ENCODE data around the gene ACAA2. TPM values are rescaled to one million over a fixed set of nuclear protein-coding genes. Genes with fewer than 3 reads are reported as not detected.
A peak's percentile ranks its signal among the peaks of the same experiment; 100 is the strongest.

The ACAA2 gene
- total and polyA plus RNA-seq, 2 of the 8 experiments (the other 6 are each of a cell fraction or from before 2014, with no cell fraction given): 63.4 to 151 TPM

DNA sequence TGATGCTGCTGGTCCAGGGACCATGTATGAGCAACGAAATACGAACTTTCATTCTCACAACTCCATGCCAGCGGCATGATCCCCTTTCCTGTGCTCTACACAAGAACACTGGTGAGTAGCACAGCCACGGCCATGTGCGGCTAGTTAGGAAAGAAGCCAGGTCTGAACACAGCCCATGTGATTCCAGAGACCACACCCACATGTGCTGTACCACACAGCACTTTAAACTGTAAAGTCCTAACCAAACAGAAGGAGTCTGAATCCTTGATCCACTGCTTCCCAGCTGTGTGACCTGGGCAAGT, 33.0 kb upstream of the ACAA2 start:
- no peak overlapping the region for H2AK5ac ChIP-seq (ENCODE audit: low read depth, low read length)
- peak overlapping the region; percentile 16 for H2BK120ac ChIP-seq (replicated peaks; ENCODE audit: low read depth, low read length)
- no peak overlapping the region for H3K23ac ChIP-seq (ENCODE audit: insufficient read length)
- H3K4me1 ChIP-seq (replicated peaks in 1 of 4; ENCODE audit: control insufficient read depth in 3 of 4, insufficient read depth in 4 of 4, low read length in 3 of 4): peaks cover 0 to 25% (median 9%) of the 10 kb centered on the region in 4 experiments; a peak in 5 of 7 replicates
- H2BK20ac ChIP-seq (ENCODE audit: low read length): no peak overlapping the region
- H4K91ac ChIP-seq (replicated peaks; ENCODE audit: insufficient read length, low read length): peak overlapping the region; percentile 50
- H4K5ac ChIP-seq (ENCODE audit: insufficient read length, low read depth, low read length): no peak overlapping the region
- POLR2A ChIA-PET (ENCODE audit: partially characterized antibody): interaction anchor here (1.0 to 1.6 kb wide), 3 partner anchors 9 to 355 kb away, joined by 3 to 4 read pairs (median 3); partner anchors contain the start of gene ACAA2
- no peak overlapping the region for H3K4me2 ChIP-seq (ENCODE audit: insufficient read depth in 1 of 2, low read depth in 2 of 2, low read length in 2 of 2)
- H3K27ac ChIP-seq (ENCODE audit: low read depth, low read length): no peak overlapping the region
- H3K4me3 ChIP-seq (ENCODE audit: extremely low read depth in 1 of 4, insufficient read depth in 2 of 4, low read depth in 3 of 4, low read length in 4 of 4): no peak overlapping the region
- no peaks in the 10 kb centered on the region for H3K27me3 ChIP-seq (replicated peaks in 1 of 4; ENCODE audit: control insufficient read depth in 3 of 4, extremely low read depth in 1 of 4, insufficient read depth in 3 of 4, low read length in 3 of 4)
- peaks cover 0 to 2% of the 10 kb centered on the region in 2 experiments for H4K20me1 ChIP-seq (replicated peaks in 1 of 2; ENCODE audit: control insufficient read depth in 1 of 2, insufficient read depth in 2 of 2, low read length in 2 of 2)
- no peak overlapping the region for H3K9ac ChIP-seq (replicated peaks in 1 of 4; ENCODE audit: extremely low read depth in 1 of 4, low read depth in 3 of 4, low read length in 3 of 4)
- TF ChIP-seq, protein P1, sequence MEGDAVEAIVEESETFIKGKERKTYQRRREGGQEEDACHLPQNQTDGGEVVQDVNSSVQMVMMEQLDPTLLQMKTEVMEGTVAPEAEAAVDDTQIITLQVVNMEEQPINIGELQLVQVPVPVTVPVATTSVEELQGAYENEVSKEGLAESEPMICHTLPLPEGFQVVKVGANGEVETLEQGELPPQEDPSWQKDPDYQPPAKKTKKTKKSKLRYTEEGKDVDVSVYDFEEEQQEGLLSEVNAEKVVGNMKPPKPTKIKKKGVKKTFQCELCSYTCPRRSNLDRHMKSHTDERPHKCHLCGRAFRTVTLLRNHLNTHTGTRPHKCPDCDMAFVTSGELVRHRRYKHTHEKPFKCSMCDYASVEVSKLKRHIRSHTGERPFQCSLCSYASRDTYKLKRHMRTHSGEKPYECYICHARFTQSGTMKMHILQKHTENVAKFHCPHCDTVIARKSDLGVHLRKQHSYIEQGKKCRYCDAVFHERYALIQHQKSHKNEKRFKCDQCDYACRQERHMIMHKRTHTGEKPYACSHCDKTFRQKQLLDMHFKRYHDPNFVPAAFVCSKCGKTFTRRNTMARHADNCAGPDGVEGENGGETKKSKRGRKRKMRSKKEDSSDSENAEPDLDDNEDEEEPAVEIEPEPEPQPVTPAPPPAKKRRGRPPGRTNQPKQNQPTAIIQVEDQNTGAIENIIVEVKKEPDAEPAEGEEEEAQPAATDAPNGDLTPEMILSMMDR (IDR thresholded peaks at IDR 0.05; ENCODE audit: control extremely low read depth in 1 of 3, insufficient read depth in 1 of 3, low read depth in 1 of 3, low read length in 3 of 3): no peak
- no peak for TF ChIP-seq MAFK (IDR thresholded peaks at IDR 0.05; ENCODE audit: low read depth, low read length)
- TF ChIP-seq YY1 (IDR thresholded peaks at IDR 0.05; ENCODE audit: low read depth, low read length): no peak
- no peak for TF ChIP-seq RXRA (IDR thresholded peaks at IDR 0.05; ENCODE audit: insufficient read depth, low read depth, low read length)
- no peak for TF ChIP-seq SUZ12 (IDR thresholded peaks at IDR 0.05; ENCODE audit: low read length)
- no peak for TF ChIP-seq JUND (IDR thresholded peaks at IDR 0.05; ENCODE audit: low read length)
- no peak for TF ChIP-seq SRF (IDR thresholded peaks at IDR 0.05; ENCODE audit: low read depth, low read length)
- no peak for TF ChIP-seq CBX8 (IDR thresholded peaks at IDR 0.05; ENCODE audit: borderline replicate concordance, low read depth, low read length)
- no peak for TF ChIP-seq SP1 (IDR thresholded peaks at IDR 0.05; ENCODE audit: low read depth, low read length)
- TF ChIP-seq SAP30 (IDR thresholded peaks at IDR 0.05; ENCODE audit: insufficient read depth, insufficient replicate concordance, low read length): no peak
- TF ChIP-seq CBX5 (IDR thresholded peaks at IDR 0.05; ENCODE audit: low read depth, low read length): no peak
- no peak for TF ChIP-seq RFX5 (IDR thresholded peaks at IDR 0.05; ENCODE audit: borderline replicate concordance, low read depth, low read length)
- TF ChIP-seq CREB1 (IDR thresholded peaks at IDR 0.05): no peak
- DNase-seq (ENCODE audit: low read depth in 1 of 2, low spot score in 2 of 2) (no peak), FAIRE-seq (no peak)
- H4K8ac ChIP-seq (ENCODE audit: extremely low read depth, insufficient read depth, low read length): no peak overlapping the region
- no peaks in the 10 kb centered on the region for H3K9me3 ChIP-seq (ENCODE audit: insufficient read depth in 2 of 2, low read depth in 1 of 2, low read length in 1 of 2)
- H3K18ac ChIP-seq (ENCODE audit: extremely low read depth, low read length): no peak overlapping the region
- peak overlapping the region; percentile 18; the same call in 1 of the 2 replicates for H2BK15ac ChIP-seq (ENCODE audit: low read length)
- 86% methylated on average over 5 of the region's 5 CpGs; no CpG with 5 or more reads in 1 of the 2 experiments for WGBS, 2 experiments (ENCODE audit: extremely low coverage in 1 of 2, insufficient coverage in 1 of 2, insufficient read length in 1 of 2, insufficient replicate concordance in 2 of 2, low coverage in 1 of 2, low lambda C conversion rate in 2 of 2, missing lambda C conversion rate in 1 of 2)
- no peak overlapping the region for H2AFZ ChIP-seq (ENCODE audit: low read length)
- H2BK12ac ChIP-seq (ENCODE audit: low read depth, low read length): peak overlapping the region; percentile 69; the same call in 1 of the 2 replicates
- CTCF ChIA-PET (ENCODE audit: partially characterized antibody): interaction anchor here (1.2 to 14.2 kb wide), 3 partner anchors 13 to 87 kb away, joined by 3 to 157 read pairs (median 4); no protein-coding TSS in a partner anchor
- no peaks in the 10 kb centered on the region; the same call in 1 of the 2 replicates for H3K23me2 ChIP-seq (ENCODE audit: low read depth, low read length)
- no peak overlapping the region for H3K56ac ChIP-seq (replicated peaks; ENCODE audit: insufficient read length, low read depth, low read length)
- no peak overlapping the region for H3K14ac ChIP-seq (ENCODE audit: insufficient read length)
- H3K79me1 ChIP-seq (ENCODE audit: low read depth, low read length): no peaks in the 10 kb centered on the region
- H3K36me3 ChIP-seq (ENCODE audit: control insufficient read depth in 2 of 4, insufficient read depth in 4 of 4, low read length in 3 of 4): no peaks in the 10 kb centered on the region
- H3K79me2 ChIP-seq (ENCODE audit: control insufficient read depth in 1 of 2, insufficient read depth in 2 of 2, low read length in 2 of 2): no peaks in the 10 kb centered on the region
- no peak overlapping the region for H2BK5ac ChIP-seq (ENCODE audit: low read depth, low read length)
- H3K4ac ChIP-seq (replicated peaks; ENCODE audit: insufficient read length, low read depth, low read length): no peak overlapping the region
